IMR-90 (cell line): ENCODE measurements around the gene RPL26. TPM values are rescaled to one million over a fixed set of nuclear protein-coding genes. Genes with fewer than 3 reads are reported as not detected.

Experiments used
- ATAC-seq: fragments of 200-7000 bp; cut with Tn5 transposase; 2 replicates; pipeline ENCODE4 v1.9.1; 2020; ENCODE audit warnings: low read depth, mild to moderate bottlenecking, moderate library complexity
- BruUV-seq: library from RNA; stranded (reverse); fragments of 400-500 nt; replicated peaks from 2 replicates; lab custom pipeline; 2021; lab: Mats Ljungman, UMichigan
- CTCF ChIA-PET: fragments of 300-600 bp; formaldehyde crosslinking; extraction: SDS; loops from one replicate; lab custom pipeline; 2021; ENCODE audit warnings: antibody characterized with exemption; lab: Yijun Ruan, JAX
- POLR2A ChIA-PET: fragments of 300-600 bp; sonication (Branson Sonifier 250); formaldehyde crosslinking; loops from one replicate; lab custom pipeline; 2022; ENCODE audit warnings: antibody characterized with exemption; ENCODE audit not compliant: unreplicated experiment; lab: Charles Lee
- DNase-seq: peaks from one replicate; pipeline ENCODE4 v3.0.0; 2013
- H2AFZ ChIP-seq: replicated peaks from 2 replicates; pipeline ENCODE3; 2013; ENCODE audit warnings: low read length, mild to moderate bottlenecking; ENCODE audit not compliant: poor library complexity
- H2AK5ac ChIP-seq: 2 replicates; pipeline ENCODE4 v1.6.1; 2013; ENCODE audit warnings: low read depth, low read length, inconsistent platforms
- H2AK9ac ChIP-seq: replicated peaks from 2 replicates; pipeline ENCODE3; 2013; ENCODE audit warnings: mild to moderate bottlenecking, low read depth, low read length, moderate library complexity; ENCODE audit not compliant: poor library complexity
- H2BK120ac ChIP-seq: 2 replicates; pipeline ENCODE4 v1.6.1; 2013; ENCODE audit warnings: low read depth, low read length, inconsistent platforms
- H2BK15ac ChIP-seq: 3 replicates; pipeline ENCODE4 v1.6.1; 2013; ENCODE audit warnings: low read depth, low read length, inconsistent platforms
- H2BK20ac ChIP-seq: 2 replicates; pipeline ENCODE4 v1.6.1; 2013; ENCODE audit warnings: low read depth, mild to moderate bottlenecking, inconsistent platforms, low read length, moderate library complexity
- H2BK5ac ChIP-seq: 2 replicates; pipeline ENCODE4 v1.6.1; 2013; ENCODE audit warnings: mild to moderate bottlenecking, low read depth, low read length, inconsistent platforms; ENCODE audit not compliant: poor library complexity, severe bottlenecking
- H3K14ac ChIP-seq: replicated peaks from 2 replicates; pipeline ENCODE4 v1.6.1; 2013; ENCODE audit warnings: low read depth, low read length, inconsistent platforms
- H3K18ac ChIP-seq: 2 replicates; pipeline ENCODE4 v1.6.1; 2013; ENCODE audit warnings: low read depth, low read length, control low read depth
- H3K23ac ChIP-seq: 2 replicates; pipeline ENCODE4 v1.6.1; 2013; ENCODE audit warnings: low read depth, low read length, inconsistent platforms
- H3K27ac ChIP-seq: 2 replicates; pipeline ENCODE4 v1.5.1; 2013; ENCODE audit warnings: mild to moderate bottlenecking, control low read depth, low read length; ENCODE audit not compliant: insufficient read depth
- H3K27me3 ChIP-seq: 2 replicates; pipeline ENCODE4 v1.6.1; 2013; ENCODE audit warnings: low read length; ENCODE audit not compliant: control insufficient read depth, insufficient read depth
- H3K36me3 ChIP-seq: 2 replicates; pipeline ENCODE4 v1.6.1; 2013; ENCODE audit warnings: low read length, mixed read lengths; ENCODE audit not compliant: control insufficient read depth, insufficient read depth
- H3K4ac ChIP-seq: 2 replicates; pipeline ENCODE4 v1.6.1; 2013; ENCODE audit warnings: low read depth, low read length, inconsistent platforms
- H3K4me1 ChIP-seq: 2 replicates; pipeline ENCODE4 v1.6.1; 2013; ENCODE audit warnings: low read length, mixed read lengths; ENCODE audit not compliant: control insufficient read depth, insufficient read depth
- H3K4me2 ChIP-seq: 2 replicates; pipeline ENCODE4 v1.6.1; 2013; ENCODE audit warnings: low read depth, mild to moderate bottlenecking, control low read depth, low read length, moderate library complexity
- H3K4me3 ChIP-seq: 2 replicates; pipeline ENCODE4 v1.5.1; 2013; ENCODE audit warnings: low read depth, mild to moderate bottlenecking, control low read depth, low read length, moderate library complexity; ENCODE audit not compliant: insufficient read depth
- H3K56ac ChIP-seq: 2 replicates; pipeline ENCODE4 v1.6.1; 2013; ENCODE audit warnings: low read length, inconsistent platforms; ENCODE audit not compliant: insufficient read depth; ENCODE audit errors: extremely low read depth
- H3K79me1 ChIP-seq, 2 experiments: 2 replicates each; pipeline ENCODE4 v1.6.1; 2013; ENCODE audit warnings: low read length in 2 of 2, inconsistent platforms in 1 of 2, low read depth in 1 of 2
- H3K9ac ChIP-seq: 2 replicates; pipeline ENCODE4 v1.6.1; 2013; ENCODE audit warnings: low read depth, low read length, control low read depth
- H3K9me1 ChIP-seq: 2 replicates; pipeline ENCODE4 v1.6.1; 2013; ENCODE audit warnings: low read length, inconsistent platforms; ENCODE audit not compliant: insufficient read depth
- H3K9me3 ChIP-seq: 2 replicates; pipeline ENCODE4 v1.6.1; 2013; ENCODE audit warnings: low read length; ENCODE audit not compliant: control insufficient read depth, insufficient read depth
- H4K20me1 ChIP-seq: 2 replicates; pipeline ENCODE4 v1.6.1; 2013; ENCODE audit warnings: low read length, inconsistent platforms; ENCODE audit not compliant: insufficient read depth
- H4K5ac ChIP-seq: 2 replicates; pipeline ENCODE4 v1.6.1; 2013; ENCODE audit warnings: mild to moderate bottlenecking, low read depth, low read length, control low read depth
- H4K8ac ChIP-seq, 2 experiments: 2 replicates each; pipeline ENCODE4 v1.6.1; 2013; ENCODE audit warnings: low read depth in 2 of 2, low read length in 2 of 2, control low read depth in 1 of 2, inconsistent platforms in 1 of 2
- H4K91ac ChIP-seq: 2 replicates; pipeline ENCODE4 v1.6.1; 2013; ENCODE audit warnings: low read depth, low read length, inconsistent platforms; ENCODE audit not compliant: insufficient read depth
- CHD1 ChIP-seq: IDR thresholded peaks from 2 replicates; pipeline ENCODE4 v1.6.1; 2012; ENCODE audit warnings: low read depth, low read length, improper control_type of control experiment
- CTCF ChIP-seq: conservative IDR thresholded peaks from 2 replicates; pipeline ENCODE4 v1.5.1; 2012; ENCODE audit warnings: mild to moderate bottlenecking, low read depth, low read length, improper control_type of control experiment
- ELK1 ChIP-seq: fragments of 150-350 bp; IDR thresholded peaks from 2 replicates; pipeline ENCODE4 v1.6.1; 2016; ENCODE audit warnings: low read depth, mild to moderate bottlenecking, low read length, moderate library complexity, borderline replicate concordance
- MAZ ChIP-seq: IDR thresholded peaks from 2 replicates; pipeline ENCODE4 v1.6.1; 2012; ENCODE audit warnings: low read depth, mild to moderate bottlenecking, low read length, improper control_type of control experiment, moderate library complexity, borderline replicate concordance
- MXI1 ChIP-seq: IDR thresholded peaks from 2 replicates; pipeline ENCODE4 v1.6.1; 2012; ENCODE audit warnings: low read depth, mild to moderate bottlenecking, low read length, moderate library complexity, borderline replicate concordance
- NFE2L2 ChIP-seq: fragments of 150-350 bp; IDR thresholded peaks from 2 replicates; pipeline ENCODE4 v1.6.1; 2016; ENCODE audit warnings: low read depth, mild to moderate bottlenecking, low read length
- POLR2A ChIP-seq: IDR thresholded peaks from 2 replicates; pipeline ENCODE4 v1.6.1; 2012; ENCODE audit warnings: mild to moderate bottlenecking, low read depth, low read length
- RAD21 ChIP-seq: IDR thresholded peaks from 2 replicates; pipeline ENCODE4 v1.6.1; 2012; ENCODE audit warnings: low read length, improper control_type of control experiment
- RFX5 ChIP-seq: IDR thresholded peaks from 2 replicates; pipeline ENCODE4 v1.8.0; 2012; ENCODE audit warnings: low read depth, mild to moderate bottlenecking, low read length, moderate library complexity
- SMC3 ChIP-seq: fragments of 150-350 bp; IDR thresholded peaks from 2 replicates; pipeline ENCODE4 v1.6.1; 2016; ENCODE audit warnings: low read depth, mild to moderate bottlenecking, antibody characterized with exemption, low read length, moderate library complexity
- USF2 ChIP-seq: fragments of 150-350 bp; IDR thresholded peaks from 2 replicates; pipeline ENCODE4 v1.6.1; 2017; ENCODE audit warnings: mild to moderate bottlenecking, antibody characterized with exemption, low read length, low read depth
- WGBS, 2 experiments: methylation state at CpG; one replicate each; pipeline versions ENCODE4 v1.1.5 to v1.1.7; 2013; ENCODE audit warnings: missing lambda C conversion rate in 2 of 2; ENCODE audit not compliant: insufficient read length in 1 of 2; ENCODE audit errors: extremely low coverage in 2 of 2; 5-methylcytosine and 5-hydroxymethylcytosine counted together
- dilution Hi-C: fragments of 300-500 bp; cut with HindIII; formaldehyde crosslinking; loops from one replicate; pipeline ENCODE4 v1.14.3; 2018; ENCODE audit warnings: low sequenced_read_pairs; ENCODE audit not compliant: unreplicated experiment
- in situ Hi-C: fragments of 300-500 bp; cut with MboI; formaldehyde crosslinking; loops from 3 replicates; pipeline ENCODE4 v1.14.3; 2019; ENCODE audit warnings: low sequenced_read_pairs, inconsistent platforms, mixed read lengths
- intact Hi-C: fragments of 100-400 bp; cut with micrococcal nuclease; formaldehyde crosslinking; loops from 2 replicates; pipeline ENCODE4 v1.10.0; 2022
- polyA plus RNA-seq, 3 experiments: library from polyadenylated mRNA; depleted of rRNA; stranded (reverse); fragments of >200 nt; gene quantifications; 2 replicates each; pipeline ENCODE4 v1.2.3, GENCODE V29; 2012; ENCODE audit warnings: low replicate concordance in 1 of 3
- total RNA-seq: library from RNA; depleted of rRNA; stranded (reverse); fragments of >200 nt; gene quantifications from 2 replicates; pipeline ENCODE4 v1.2.3, GENCODE V29; 2012

RPL26 gene
- total and polyA plus RNA-seq, 2 of the 4 experiments (the other 2 are of a cell fraction), result 4,763 to 5,013 TPM

GRCh38 chr17:8376271-8377067 lies 6.5 kb downstream of the RPL26 start, which contains the start of gene KRABD2:
KRABD2 (minus strand) TSS chr17:8376704.
- in situ Hi-C loops (no loop called here), dilution Hi-C loops (no loop called here), intact Hi-C loops (loop anchor here (1.0 to 2.0 kb wide), 2 partner anchors 46 to 128 kb away; partner anchors contain the start of genes CTC1 and PFAS)
- peaks cover 3% of the 10 kb centered on the region; the same call in 1 of the 2 replicates for H3K9me1 ChIP-seq
- ATAC-seq (peak; percentile 97), DNase-seq (peak; percentile 79)
- H3K27ac ChIP-seq, result peak within 1 kb of the TSS; percentile 97
- peaks cover 24% of the 10 kb centered on the region for H3K36me3 ChIP-seq
- H2BK15ac ChIP-seq, result peak within 1 kb of the TSS; percentile 30; the same call in 1 of the 3 replicates
- peak within 1 kb of the TSS; percentile 97 for H3K9ac ChIP-seq
- BruUV-seq, result no TSS peak
- peaks cover 6% of the 10 kb centered on the region for H3K4me1 ChIP-seq
- H2BK5ac ChIP-seq, result peak within 1 kb of the TSS; percentile 86
- peak within 1 kb of the TSS; percentile 99 for H3K4me2 ChIP-seq
- peak within 1 kb of the TSS; percentile 80 for H4K5ac ChIP-seq
- H2AK9ac ChIP-seq, result peak within 1 kb of the TSS; percentile 96
- TF ChIP-seq POLR2A (peak; percentile 69; the same call in 1 of the 2 replicates), ELK1 (no peak), NFE2L2 (no peak), MXI1 (no peak; the same call in 1 of the 2 replicates), CHD1 (no peak), RAD21 (no peak), SMC3 (0 out of 2 replicates have a peak, but pooled peaks have one; percentile 16), CTCF (peak; percentile 66), USF2 (no peak), MAZ (peak; percentile 89), RFX5 (no peak)
- H3K14ac ChIP-seq, result peak within 1 kb of the TSS; percentile 92
- 0 out of 2 replicates have a peak within 1 kb of the TSS, but pooled peaks have one; percentile 3 for H2BK20ac ChIP-seq
- ChIA-PET POLR2A (no interaction called here), CTCF (interaction anchor here (0.7 kb wide), 1 partner anchor 16 kb away, joined by 3 read pairs; no protein-coding TSS in a partner anchor)
- 0% methylated on average over 6 of the region's 41 CpGs; no CpG with 5 or more reads in 1 of the 2 experiments for WGBS, 2 experiments
- H3K4ac ChIP-seq, result peak within 1 kb of the TSS; percentile 96
- peak within 1 kb of the TSS; percentile 93 to 94 for H4K8ac ChIP-seq
- H2AK5ac ChIP-seq, result peak within 1 kb of the TSS; percentile 93
- H3K79me1 ChIP-seq, result peaks cover 10 to 30% of the 10 kb centered on the region in 2 experiments
- H3K23ac ChIP-seq, result peak within 1 kb of the TSS; percentile 89
- no peaks in the 10 kb centered on the region for H3K27me3 ChIP-seq
- H2BK120ac ChIP-seq, result peak within 1 kb of the TSS; percentile 39; the same call in 1 of the 2 replicates
- H4K91ac ChIP-seq, result peak within 1 kb of the TSS; percentile 93
- H2AFZ ChIP-seq, result peak within 1 kb of the TSS; percentile 94
- H3K56ac ChIP-seq, result peak within 1 kb of the TSS; percentile 82
- no peaks in the 10 kb centered on the region for H3K9me3 ChIP-seq
- H3K18ac ChIP-seq, result peak within 1 kb of the TSS; percentile 68
- peak within 1 kb of the TSS; percentile 85 for H3K4me3 ChIP-seq
- peaks cover 24% of the 10 kb centered on the region for H4K20me1 ChIP-seq
